ENCODE results near the gene RNF220.

RNF220 gene

GRCh38 chr1:44454704-44455103 lies 49.6 kb downstream of the RNF220 start:
- Histone ChIP-seq H3K27ac (no peak overlapping the region), H3K4me3 (no peak overlapping the region)
- DNase-seq (ENCODE audit: low spot score) = no peak
- no peak for TF ChIP-seq CTCF (IDR thresholded peaks at IDR 0.05)

- no peak for DNase-seq (ENCODE audit: low spot score)
- H3K4me3 ChIP-seq = no peak overlapping the region
- no peak for TF ChIP-seq CTCF (IDR thresholded peaks at IDR 0.05)
- H3K27ac ChIP-seq = no peak overlapping the region
Observed at GRCh38 chr1:44460107-44460882, 55.2 kb downstream of the RNF220 start.

GRCh38 chr1:44464361-44464760 lies 59.3 kb downstream of the RNF220 start:
- no peak overlapping the region for H3K4me3 ChIP-seq
- TF ChIP-seq CTCF (IDR thresholded peaks at IDR 0.05) = no peak
- no peak overlapping the region for H3K27ac ChIP-seq
- DNase-seq (ENCODE audit: low spot score) = no peak

GRCh38 chr1:44467566-44467965 lies 62.5 kb downstream of the RNF220 start:
- no peak for DNase-seq (ENCODE audit: low spot score)
- no peak overlapping the region for H3K4me3 ChIP-seq
- TF ChIP-seq CTCF (IDR thresholded peaks at IDR 0.05) = no peak
- H3K27ac ChIP-seq = no peak overlapping the region

- DNase-seq (ENCODE audit: low spot score) = no peak
Observed at GRCh38 chr1:44471911-44472453, 66.9 kb downstream of the RNF220 start.

GRCh38 chr1:44472620-44473525 lies 67.8 kb downstream of the RNF220 start:
- no peak overlapping the region for H3K27ac ChIP-seq
- TF ChIP-seq CTCF (IDR thresholded peaks at IDR 0.05) = no peak
- H3K4me3 ChIP-seq = no peak overlapping the region
- no peak for DNase-seq (ENCODE audit: low spot score)

More at GRCh38 chr1:44471911-44472453, 66.9 kb downstream of the RNF220 start:
- no peak for TF ChIP-seq CTCF (IDR thresholded peaks at IDR 0.05)
- Histone ChIP-seq H3K4me3 (no peak overlapping the region), H3K27ac (no peak overlapping the region)

All from coronary artery (tissue), 2 donors.